ENCODE data around the gene PDSS1. TPM values are rescaled to one million over a fixed set of nuclear protein-coding genes. Genes with fewer than 3 reads are reported as not detected.

The PDSS1 gene
- total and polyA plus RNA-seq, 2 of the 4 experiments (the other 2 are of a cell fraction): 9.7 to 13.2 TPM

- peak; percentile 18 for DNase-seq
Measured at GRCh38 chr10:26773633-26774032, 76.1 kb downstream of the PDSS1 start.

More at GRCh38 chr10:26773633-26774032, 76.1 kb downstream of the PDSS1 start:
- in situ Hi-C loops (cut with MboI; ENCODE audit: low sequenced_read_pairs): no loop called here
- WGBS, 2 experiments (ENCODE audit: extremely low coverage in 2 of 2, insufficient read length in 1 of 2): 100% methylated on average over 1 of the region's 2 CpGs; no CpG with 5 or more reads in 1 of the 2 experiments
- Histone ChIP-seq H3K9ac (ENCODE audit: low read depth, low read length) (no peak overlapping the region), H3K9me3 (ENCODE audit: control insufficient read depth, insufficient read depth, low read length) (no peaks in the 10 kb centered on the region), H2AK5ac (ENCODE audit: low read depth, low read length) (no peak overlapping the region), H3K4me3 (ENCODE audit: insufficient read depth, low read depth, low read length) (no peak overlapping the region), H3K27me3 (ENCODE audit: control insufficient read depth, insufficient read depth, low read length) (no peaks in the 10 kb centered on the region), H2BK5ac (ENCODE audit: low read depth, low read length, poor library complexity, severe bottlenecking) (no peak overlapping the region), H4K8ac (ENCODE audit: low read depth in 2 of 2, low read length in 2 of 2) (no peak overlapping the region), H4K91ac (ENCODE audit: insufficient read depth, low read depth, low read length) (no peak overlapping the region), H4K5ac (ENCODE audit: low read depth, low read length) (no peak overlapping the region), H2AK9ac (replicated peaks; ENCODE audit: low read depth, low read length, poor library complexity) (no peak overlapping the region), H2BK120ac (ENCODE audit: low read depth, low read length) (no peak overlapping the region), H3K4me2 (ENCODE audit: low read depth, low read length) (peak overlapping the region; percentile 38; the same call in 1 of the 2 replicates), H3K4me1 (ENCODE audit: control insufficient read depth, insufficient read depth, low read length) (no peaks in the 10 kb centered on the region; the same call in 1 of the 2 replicates), H3K9me1 (ENCODE audit: insufficient read depth, low read length) (no peaks in the 10 kb centered on the region), H2AFZ (replicated peaks; ENCODE audit: low read length, poor library complexity) (no peak overlapping the region), H4K20me1 (ENCODE audit: insufficient read depth, low read length) (no peaks in the 10 kb centered on the region; the same call in none of the 2 replicates), H3K18ac (ENCODE audit: low read depth, low read length) (no peak overlapping the region), H3K56ac (ENCODE audit: extremely low read depth, insufficient read depth, low read length) (no peak overlapping the region), H3K36me3 (ENCODE audit: control insufficient read depth, insufficient read depth, low read length) (0 out of 2 replicates have a peak, but pooled peaks cover 3% of the 10 kb centered on the region), H3K14ac (replicated peaks; ENCODE audit: low read depth, low read length) (no peak overlapping the region), H2BK15ac (ENCODE audit: low read depth, low read length) (no peak overlapping the region), H3K27ac (ENCODE audit: insufficient read depth, low read length) (no peak overlapping the region), H3K23ac (ENCODE audit: low read depth, low read length) (no peak overlapping the region), H2BK20ac (ENCODE audit: low read depth, low read length) (no peak overlapping the region), H3K4ac (ENCODE audit: low read depth, low read length) (no peak overlapping the region), H3K79me1 (ENCODE audit: low read depth in 1 of 2, low read length in 2 of 2) (peaks cover 12 to 43% of the 10 kb centered on the region in 2 experiments)
- intact Hi-C loops (cut with micrococcal nuclease): loop anchor here (5.0 kb wide), 1 partner anchor 34 kb away; no protein-coding TSS in a partner anchor
- ChIA-PET POLR2A (ENCODE audit: unreplicated experiment) (no interaction called here), CTCF (interaction anchor here (0.6 to 1.0 kb wide), 2 partner anchors 18 to 37 kb away, joined by 3 to 5 read pairs; no protein-coding TSS in a partner anchor)
- BruUV-seq (replicated peaks): no TSS peak
- TF ChIP-seq, protein P1, sequence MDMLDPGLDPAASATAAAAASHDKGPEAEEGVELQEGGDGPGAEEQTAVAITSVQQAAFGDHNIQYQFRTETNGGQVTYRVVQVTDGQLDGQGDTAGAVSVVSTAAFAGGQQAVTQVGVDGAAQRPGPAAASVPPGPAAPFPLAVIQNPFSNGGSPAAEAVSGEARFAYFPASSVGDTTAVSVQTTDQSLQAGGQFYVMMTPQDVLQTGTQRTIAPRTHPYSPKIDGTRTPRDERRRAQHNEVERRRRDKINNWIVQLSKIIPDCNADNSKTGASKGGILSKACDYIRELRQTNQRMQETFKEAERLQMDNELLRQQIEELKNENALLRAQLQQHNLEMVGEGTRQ (IDR thresholded peaks at IDR 0.05; ENCODE audit: low read depth, low read length): no peak
- TF ChIP-seq BHLHE40 (IDR thresholded peaks at IDR 0.05; ENCODE audit: low read depth, low read length) (no peak), MAZ (IDR thresholded peaks at IDR 0.05; ENCODE audit: borderline replicate concordance, low read depth, low read length) (no peak), SMC3 (IDR thresholded peaks at IDR 0.05; ENCODE audit: low read depth, low read length) (no peak), MAFK (IDR thresholded peaks at IDR 0.05; ENCODE audit: low read depth, low read length) (no peak), CEBPB (IDR thresholded peaks at IDR 0.05; ENCODE audit: low read depth, low read length) (no peak), MXI1 (IDR thresholded peaks at IDR 0.05; ENCODE audit: borderline replicate concordance, low read depth, low read length) (no peak), RFX5 (IDR thresholded peaks at IDR 0.05; ENCODE audit: low read depth, low read length) (no peak), CTCF (conservative IDR thresholded peaks at IDR 0.05; ENCODE audit: low read depth, low read length) (no peak), NFE2L2 (IDR thresholded peaks at IDR 0.05; ENCODE audit: low read depth, low read length) (no peak), RAD21 (IDR thresholded peaks at IDR 0.05; ENCODE audit: low read length) (no peak)
- TF ChIP-seq, protein P2, sequence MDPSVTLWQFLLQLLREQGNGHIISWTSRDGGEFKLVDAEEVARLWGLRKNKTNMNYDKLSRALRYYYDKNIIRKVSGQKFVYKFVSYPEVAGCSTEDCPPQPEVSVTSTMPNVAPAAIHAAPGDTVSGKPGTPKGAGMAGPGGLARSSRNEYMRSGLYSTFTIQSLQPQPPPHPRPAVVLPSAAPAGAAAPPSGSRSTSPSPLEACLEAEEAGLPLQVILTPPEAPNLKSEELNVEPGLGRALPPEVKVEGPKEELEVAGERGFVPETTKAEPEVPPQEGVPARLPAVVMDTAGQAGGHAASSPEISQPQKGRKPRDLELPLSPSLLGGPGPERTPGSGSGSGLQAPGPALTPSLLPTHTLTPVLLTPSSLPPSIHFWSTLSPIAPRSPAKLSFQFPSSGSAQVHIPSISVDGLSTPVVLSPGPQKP (IDR thresholded peaks at IDR 0.05; ENCODE audit: borderline replicate concordance, low read depth, low read length): no peak
- no peak for ATAC-seq (ENCODE audit: low read depth)
- dilution Hi-C loops (cut with HindIII; ENCODE audit: low sequenced_read_pairs, unreplicated experiment): no loop called here
